SH-SY5Y (cell line): ENCODE results near the gene LMO7.

Experiments
- GATA2 ChIP-seq: IDR thresholded peaks from 2 replicates; pipeline ENCODE4 v1.6.1; 2011; ENCODE audit warnings: mild to moderate bottlenecking, low read depth, low read length
- GATA3 ChIP-seq: IDR thresholded peaks from 2 replicates; pipeline ENCODE4 v1.6.1; 2011; ENCODE audit warnings: low read depth, mild to moderate bottlenecking, low read length, moderate library complexity

Gene LMO7

DNA sequence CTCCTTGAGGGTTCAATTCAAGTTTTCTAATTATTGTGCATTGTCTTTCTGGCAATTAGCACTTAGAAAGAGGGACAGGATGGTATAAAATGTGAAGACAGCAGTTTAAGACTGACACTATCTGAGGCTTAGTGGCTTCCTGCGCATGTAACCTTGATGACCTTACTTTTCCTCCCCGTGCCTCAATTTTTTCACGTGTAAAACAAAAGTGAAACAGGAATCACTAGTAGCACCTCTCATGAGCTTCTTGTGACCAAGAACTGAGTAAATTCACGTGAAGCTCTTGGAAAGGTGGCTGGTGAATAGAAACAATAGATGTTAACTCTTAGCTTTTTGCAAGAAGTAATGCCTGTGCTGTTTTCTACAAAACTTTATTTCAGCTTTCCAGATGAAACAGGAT is 233.9 kb downstream of the LMO7 start:
- no peak for TF ChIP-seq GATA3
- TF ChIP-seq GATA2, result no peak

DNA sequence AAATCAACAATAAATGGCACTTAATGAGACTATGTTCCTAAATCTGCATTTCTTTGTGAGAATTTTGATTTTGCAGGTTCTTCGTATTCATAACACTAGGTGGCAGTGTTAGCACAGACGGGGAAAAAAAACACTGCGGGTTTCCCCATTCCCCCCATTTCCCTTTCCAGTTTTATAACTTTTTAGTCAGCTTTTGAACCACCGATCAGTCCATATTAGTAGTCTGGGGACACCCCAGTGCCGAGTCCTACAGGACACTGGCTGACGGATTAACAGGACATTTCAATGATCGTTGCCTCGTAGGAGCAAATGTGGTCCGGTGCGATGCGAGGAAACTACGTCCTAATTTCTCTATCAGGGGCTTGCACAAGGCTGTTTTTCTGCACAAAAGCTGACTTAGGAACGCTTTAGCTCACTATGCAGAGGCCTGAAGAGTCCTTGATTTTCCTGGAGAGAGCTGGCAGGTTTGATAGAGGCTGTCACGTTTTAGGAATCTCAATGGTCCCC is 234.3 kb downstream of the LMO7 start:
- TF ChIP-seq GATA3, result no peak
- TF ChIP-seq GATA2, result no peak

DNA sequence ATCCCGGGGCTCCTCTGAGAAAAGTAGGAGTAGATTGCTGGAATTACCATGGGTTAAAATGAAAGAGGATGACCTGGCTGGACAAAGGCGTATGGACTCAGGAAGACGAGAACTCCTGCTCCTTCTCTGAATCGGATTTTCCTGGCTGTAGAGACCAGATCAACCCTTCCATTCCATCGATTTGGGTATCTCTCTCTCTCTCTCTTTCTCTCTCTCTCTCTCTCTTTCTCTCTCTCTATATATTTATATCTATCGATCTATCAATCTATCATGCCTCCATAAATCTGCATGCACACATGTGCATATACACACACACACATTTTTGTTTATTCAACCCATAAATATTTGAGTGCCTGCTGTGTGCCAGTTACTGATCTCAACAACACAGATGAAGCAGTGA is 234.9 kb downstream of the LMO7 start:
- TF ChIP-seq GATA2 (no peak), GATA3 (no peak)

DNA sequence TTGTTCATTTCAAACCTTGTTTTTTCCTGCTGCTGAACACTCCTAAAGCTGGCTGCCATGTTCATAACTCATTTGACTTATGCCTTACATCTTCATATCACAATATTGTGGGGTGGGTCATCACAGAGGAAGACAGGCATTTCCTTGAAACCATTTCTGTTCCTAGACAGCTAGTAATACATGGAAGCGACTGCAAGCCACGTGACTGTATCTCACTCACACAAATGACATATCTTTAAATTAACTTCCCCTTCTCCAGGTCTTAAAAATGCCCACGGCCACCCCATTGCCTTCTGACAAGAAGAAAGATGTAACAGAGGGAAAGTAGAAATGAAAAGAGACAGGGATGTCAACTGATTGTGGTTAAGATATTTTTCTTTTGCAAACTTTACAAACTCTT is 236.8 kb downstream of the LMO7 start:
- TF ChIP-seq GATA3, result no peak
- no peak for TF ChIP-seq GATA2

DNA sequence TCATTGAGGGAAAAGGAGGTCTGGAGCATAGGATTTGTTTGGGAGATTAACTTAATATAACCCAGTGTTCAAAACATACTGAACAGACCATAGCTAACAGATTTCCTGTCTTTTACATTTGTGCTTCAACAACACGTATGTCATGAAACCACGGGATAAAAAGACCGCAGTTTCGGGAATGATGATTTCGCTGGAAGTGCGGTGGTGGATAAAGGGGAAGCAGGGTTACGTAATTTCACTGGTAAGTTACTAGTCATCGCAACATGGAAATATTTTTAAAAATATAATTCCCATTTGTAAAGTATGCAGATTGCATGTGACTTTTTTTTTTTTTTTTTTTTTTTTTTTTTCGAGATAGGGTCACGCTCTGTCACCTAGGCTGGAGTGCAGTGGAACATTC is 237.4 kb downstream of the LMO7 start:
- TF ChIP-seq GATA3 (no peak), GATA2 (no peak)

DNA sequence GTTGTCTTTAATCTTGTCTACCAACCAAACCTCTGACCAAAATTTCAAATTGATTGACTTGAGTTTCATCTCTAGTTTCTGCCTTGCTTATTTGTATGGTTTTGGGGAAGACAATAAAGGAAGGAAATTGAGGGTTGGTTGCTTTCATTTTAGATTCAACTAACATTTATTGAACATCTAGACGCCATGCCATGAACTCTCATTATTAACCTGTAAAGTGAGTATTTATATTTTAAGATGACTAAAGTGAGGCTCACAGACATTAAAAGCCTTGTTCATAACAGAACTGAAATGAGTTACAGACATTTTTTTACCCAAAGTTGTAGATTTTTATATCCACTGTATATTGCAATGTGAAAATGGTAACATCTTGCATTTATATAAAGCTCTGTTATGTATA is 239.3 kb downstream of the LMO7 start:
- TF ChIP-seq GATA2 (no peak), GATA3 (no peak)

DNA sequence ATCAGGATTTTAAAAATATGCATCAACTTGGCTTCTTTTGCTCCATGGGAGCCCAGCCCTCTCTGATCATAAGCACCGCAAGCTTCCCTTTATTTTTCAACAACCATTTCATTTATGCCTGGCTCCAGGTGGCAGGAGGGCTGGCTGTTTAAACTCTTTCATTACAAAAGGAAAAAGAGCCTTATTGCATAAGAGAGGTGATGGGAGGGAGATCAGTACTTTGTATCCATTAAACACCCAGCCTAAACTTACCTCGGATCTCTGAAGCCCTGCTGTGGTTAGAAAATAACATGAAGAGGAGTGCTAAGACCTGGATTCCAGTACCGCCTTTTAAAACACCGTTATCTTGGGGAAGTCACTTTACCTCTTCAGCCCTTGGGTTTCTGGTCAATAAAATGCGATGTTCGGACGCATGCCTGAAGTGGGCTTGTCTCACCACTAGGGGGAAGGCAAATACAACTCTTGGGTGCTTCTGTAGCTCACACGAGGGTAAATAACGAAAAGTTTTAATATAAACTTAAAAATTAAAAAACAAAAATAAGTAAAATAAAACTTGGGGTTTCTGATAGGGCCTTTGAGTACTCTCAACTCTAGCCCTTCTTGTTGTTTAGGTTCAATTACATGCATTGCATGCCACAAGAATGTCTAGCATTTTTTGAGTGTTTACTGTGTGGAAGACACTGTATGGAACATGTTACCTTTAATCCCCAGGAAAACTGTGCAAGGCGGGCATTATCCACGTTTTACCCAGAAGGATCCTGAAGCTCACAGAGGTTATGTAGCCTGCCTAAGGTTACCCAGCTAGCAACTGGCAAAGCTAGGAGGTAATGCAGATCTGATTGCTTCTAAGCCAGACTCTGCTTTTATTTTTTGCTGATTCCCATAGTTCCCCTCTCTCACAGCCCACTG is 240.3 kb downstream of the LMO7 start:
- TF ChIP-seq GATA3 (no peak), GATA2 (no peak)

DNA sequence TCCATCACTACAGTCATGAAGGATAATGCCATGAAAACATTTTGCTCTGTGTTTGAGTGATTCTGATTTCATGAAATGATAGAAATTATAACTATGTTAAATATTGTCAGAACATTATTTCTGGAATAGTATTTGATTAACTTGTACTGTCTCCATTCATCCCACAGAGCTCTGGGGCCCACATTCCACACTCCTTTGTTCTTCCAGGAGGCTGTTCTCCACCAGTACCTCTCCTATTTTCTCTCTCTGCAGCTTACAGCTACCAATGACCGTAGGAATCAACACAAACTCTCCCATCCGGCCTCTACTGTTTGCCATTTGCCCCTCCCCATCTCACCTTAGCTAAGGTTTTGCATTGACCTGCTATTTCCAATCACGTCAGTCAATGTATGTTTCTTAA is 240.9 kb downstream of the LMO7 start:
- TF ChIP-seq GATA3 (no peak), GATA2 (no peak)

DNA sequence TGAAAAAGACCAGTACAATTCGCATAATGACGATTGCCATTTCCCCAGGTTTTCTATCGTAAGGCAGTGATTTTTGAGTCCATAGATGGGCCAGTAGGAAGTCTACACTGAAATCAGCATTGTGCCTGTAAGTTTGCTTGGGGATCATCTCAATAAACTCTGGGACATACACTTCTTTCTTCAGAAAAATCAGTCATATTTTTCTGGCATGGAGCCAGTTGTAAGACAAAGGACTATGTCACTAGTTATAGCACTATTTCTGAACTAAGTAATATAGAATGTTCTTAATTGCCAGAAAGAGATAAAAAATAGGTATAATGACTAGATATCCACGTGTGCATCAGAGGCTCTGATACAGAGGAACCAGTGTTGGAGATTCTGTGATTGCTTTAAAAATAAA is 243.5 kb downstream of the LMO7 start:
- TF ChIP-seq GATA2 (no peak), GATA3 (no peak)

DNA sequence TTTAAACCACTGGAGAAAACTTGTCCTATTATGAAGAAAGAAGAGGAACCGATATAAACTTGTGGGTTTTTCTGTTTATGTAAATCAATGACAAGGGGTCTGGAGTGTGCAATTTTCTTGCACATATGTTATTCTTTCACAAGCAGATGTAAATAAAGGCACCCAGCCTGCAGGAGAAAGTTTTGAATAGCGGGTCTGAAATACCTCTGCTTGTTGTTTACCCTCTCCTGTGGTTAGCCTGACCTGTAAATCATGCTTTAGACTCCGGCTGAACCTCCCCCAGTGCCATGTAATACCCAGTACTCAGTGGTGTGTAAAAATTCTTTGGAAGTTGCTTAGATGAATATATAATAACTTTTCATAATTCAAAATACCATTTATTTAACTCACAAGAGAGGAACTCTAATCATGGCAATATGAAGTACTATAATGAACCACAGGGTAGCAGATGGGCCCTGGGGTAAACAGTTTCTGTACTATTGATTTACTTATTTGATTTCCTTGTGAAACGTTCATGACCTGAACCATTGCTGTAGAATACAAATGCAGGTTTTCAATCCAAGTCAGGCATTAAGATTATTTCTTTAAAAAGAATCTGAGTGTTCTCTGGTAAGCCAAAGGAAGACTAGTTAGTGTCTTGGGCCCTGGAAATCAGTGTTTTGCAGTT is 245.1 kb downstream of the LMO7 start:
- TF ChIP-seq GATA2 (no peak), GATA3 (no peak)

DNA sequence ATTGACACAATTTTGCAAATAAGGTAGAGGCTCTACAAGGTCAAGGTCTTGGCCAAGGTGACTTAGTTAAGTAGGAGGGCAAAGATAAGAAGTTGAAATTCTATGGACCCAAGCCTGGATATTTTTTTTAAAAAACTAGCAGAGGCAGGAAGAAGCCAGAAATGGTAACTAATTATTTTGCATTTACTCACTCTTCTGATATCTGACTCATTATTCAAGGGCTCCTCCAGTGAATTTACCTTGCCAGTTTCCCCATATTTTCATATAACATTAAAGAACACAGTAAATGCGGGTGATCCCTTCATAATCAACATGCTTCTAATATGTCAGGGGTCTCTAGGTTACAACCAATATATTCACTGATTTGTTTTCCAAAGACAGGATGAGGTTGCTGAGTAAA is 246.1 kb downstream of the LMO7 start:
- no peak for TF ChIP-seq GATA2
- no peak for TF ChIP-seq GATA3

DNA sequence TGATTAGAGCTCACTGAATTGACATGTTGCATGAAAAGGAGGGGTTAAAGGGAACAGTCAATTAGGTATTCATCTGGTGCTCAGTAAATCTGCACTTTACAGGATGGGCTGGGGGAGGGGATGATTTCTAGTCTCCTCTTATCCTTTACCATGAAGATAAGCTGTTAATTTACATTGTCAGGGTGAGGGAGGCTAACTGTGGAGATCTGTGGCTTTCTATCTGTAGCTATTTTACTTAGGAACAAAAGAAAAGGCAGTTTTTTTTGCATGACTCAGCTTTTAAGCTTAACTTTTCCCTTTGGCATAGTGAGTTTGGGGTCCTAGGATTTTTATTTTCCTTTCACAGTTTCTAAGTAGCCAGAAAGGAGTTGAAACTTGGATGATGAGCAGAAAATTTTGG is 253.3 kb downstream of the LMO7 start:
- TF ChIP-seq GATA2 (no peak), GATA3 (no peak)

DNA sequence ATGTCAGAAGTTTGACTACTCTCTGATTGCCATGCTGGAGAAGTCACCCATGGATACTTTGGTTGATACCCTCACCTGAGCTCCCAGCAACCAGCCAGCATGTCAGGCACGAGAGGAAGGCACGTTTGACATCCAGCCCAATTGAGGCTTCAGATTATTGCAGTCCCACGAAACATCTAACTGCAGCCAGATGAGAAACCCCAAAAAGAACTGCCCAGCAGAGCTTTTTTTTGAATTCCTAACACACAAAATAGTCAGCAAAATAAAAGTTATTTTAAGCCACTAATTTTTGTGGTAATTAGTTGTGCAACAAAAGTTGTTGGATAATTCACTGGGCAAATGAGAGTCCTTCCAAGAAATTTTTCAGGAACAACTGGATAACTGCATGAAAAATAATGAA is 259.0 kb downstream of the LMO7 start:
- TF ChIP-seq GATA3, result no peak
- TF ChIP-seq GATA2, result no peak

DNA sequence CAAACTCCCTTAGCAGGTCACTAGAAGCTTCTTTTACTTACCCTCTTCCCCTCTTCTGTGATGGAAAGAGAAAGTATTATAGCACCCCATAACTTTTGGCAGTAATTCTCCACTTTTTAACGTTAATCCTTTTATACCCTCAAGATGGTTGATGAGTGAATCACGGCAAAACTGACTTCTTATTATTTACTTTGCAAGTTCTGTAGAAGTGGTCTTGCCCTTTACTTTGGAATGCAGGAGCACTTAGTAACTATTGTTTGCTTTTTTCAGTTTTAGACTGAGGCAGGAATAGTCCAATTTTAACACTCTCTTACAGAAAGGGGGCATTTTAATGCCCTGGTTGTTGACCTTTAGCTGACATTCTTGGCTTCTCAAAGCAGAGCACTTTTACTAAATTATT is 260.1 kb downstream of the LMO7 start:
- TF ChIP-seq GATA3, result no peak
- no peak for TF ChIP-seq GATA2

DNA sequence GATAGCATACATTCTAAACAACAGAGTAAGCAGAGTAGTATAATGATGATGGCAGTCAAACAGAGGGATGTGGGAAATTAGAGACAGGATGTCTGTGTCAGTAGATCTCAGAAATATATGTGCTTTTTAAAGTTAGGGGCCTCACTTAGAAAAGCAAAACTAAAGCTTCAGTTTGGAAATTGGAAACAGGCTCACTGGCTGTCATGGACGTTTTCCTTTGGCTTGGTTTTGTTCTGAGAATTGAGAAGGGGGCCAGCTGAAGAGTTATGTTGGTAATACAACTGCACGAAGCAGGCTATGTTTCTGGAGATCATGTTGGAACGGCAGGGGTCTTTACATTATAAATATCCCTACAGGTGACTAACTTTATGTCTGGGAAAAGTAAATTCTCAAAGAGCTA is 261.3 kb downstream of the LMO7 start:
- TF ChIP-seq GATA3 (no peak), GATA2 (no peak)

DNA sequence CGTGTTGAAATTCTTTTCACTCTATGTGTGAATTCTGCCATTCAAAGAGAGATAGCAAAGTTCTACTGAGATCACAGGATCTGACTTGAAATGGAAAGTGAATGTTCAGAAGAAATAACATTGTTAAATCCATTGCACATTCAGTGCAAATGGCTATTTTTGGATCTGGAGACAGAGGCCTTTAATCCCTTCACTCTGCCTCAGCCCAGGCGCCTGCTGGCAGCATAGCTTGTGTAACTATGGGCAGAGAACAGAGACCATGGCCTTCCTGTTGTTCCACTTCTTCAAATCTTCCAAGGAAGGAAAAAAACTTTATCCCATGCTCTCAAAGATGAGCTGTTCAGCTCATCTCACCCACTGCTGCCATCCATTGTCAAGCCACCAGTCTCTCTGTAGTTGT is 265.4 kb downstream of the LMO7 start:
- no peak for TF ChIP-seq GATA2
- TF ChIP-seq GATA3, result no peak
